Heart left ventricle (tissue), 13 donors: ENCODE data around the gene SLC10A1.

Source experiments
- CTCF ChIP-seq, 12 donors: fragments of 200-600 bp; sonication (generic) in 4 of 12; IDR thresholded peaks; one replicate each; pipeline versions ENCODE4 v1.5.0 to v1.8.0; 2018 to 2022; ENCODE audit warnings: antibody characterized with exemption in 12 of 12, mild to moderate bottlenecking in 5 of 12
- POLR2A ChIP-seq, 2 donors: fragments of 450-650 bp; IDR thresholded peaks; one replicate each; pipeline ENCODE4 v1.6.1; 2017; ENCODE audit warnings: antibody characterized with exemption in 2 of 2, mild to moderate bottlenecking in 2 of 2, moderate library complexity in 2 of 2
- donor health status: ischemic (EF 13 %, LVEDD 7.1; RV severe dilation, severe dysfunction).
- donor health status: DM: no; HTN: yes; CAD: no.
- donor health status: DM: no; HTN: no; CAD: no.
- donor health status: ischemic (EF 25% LVEDD 6.9; RV normal size, moderate dysfunction).
- donor health status: ischemic (EF 25% LVEDD 5.7; RV mildly dilated, moderate dysfunction).
- donor health status: ischemic (EF 35%, LVEDD 5.7; RV mildly dilated, moderate dysfunction).
- donor health status: nonischemic (EF 11% LVEDD 7.7; RV severe dilation, severe dysfunction).
- donor health status: DM: yes; HTN: yes; CAD: no.
- donor health status: PGD.
- donor health status: ischemic (EF 29% LVEDD 5.4; RV normal size, mild dysfunction).
- donor health status: nonischemic (EF 23%, LVEDD 6.1; RV moderate dilation, normal function).

- TF ChIP-seq CTCF (IDR thresholded peaks at IDR 0.05): no peak
- no peak for TF ChIP-seq POLR2A (IDR thresholded peaks at IDR 0.05)
Observed at GRCh38 chr14:69767369-69767999, 29.6 kb downstream of the SLC10A1 start.
